HepG2 (cell line): Measurements from ENCODE around the gene CENPC. TPM values are rescaled to one million over a fixed set of nuclear protein-coding genes. Genes with fewer than 3 reads are reported as not detected.

Experiments
- ATAC-seq: fragments of 200-7000 bp; cut with Tn5 transposase; 3 replicates; pipeline ENCODE4 v1.9.1; 2020; ENCODE audit warnings: mild to moderate bottlenecking, moderate library complexity
- BruUV-seq: library from RNA; stranded (reverse); fragments of 400-500 nt; replicated peaks from 2 replicates; lab custom pipeline; 2021; lab: Mats Ljungman, UMichigan
- CTCF ChIA-PET: fragments of 300-600 bp; formaldehyde crosslinking; extraction: SDS; loops from one replicate; lab custom pipeline; 2021; ENCODE audit warnings: low total read pairs, inconsistent platforms, low intra/inter-chr PET ratio; lab: Yijun Ruan, JAX
- POLR2A ChIA-PET: fragments of 350-600 bp; sonication (Branson Sonifier 250); formaldehyde crosslinking; loops from one replicate; lab custom pipeline; 2020; ENCODE audit warnings: antibody characterized with exemption, inconsistent platforms; lab: Yijun Ruan, JAX
- DNase-seq: peaks from one replicate; pipeline ENCODE4 v3.0.0-alpha.2; 2015; ENCODE audit warnings: low spot score
- FAIRE-seq: peaks from 3 replicates; lab custom pipeline; 2011; peaks lifted over from hg19 to GRCh38; lab: Jason Lieb, UNC
- H2AFZ ChIP-seq: one replicate; pipeline ENCODE4 v1.6.1; 2011; ENCODE audit warnings: low read length, inconsistent platforms
- H3K27ac ChIP-seq: fragments of 300-600 bp; 3 replicates; pipeline ENCODE4 v1.8.0; 2011; ENCODE audit warnings: mixed run types, mild to moderate bottlenecking, mixed read lengths, low read length, inconsistent platforms; ENCODE audit not compliant: insufficient read depth; ENCODE audit errors: extremely low read length
- H3K27me3 ChIP-seq, 2 experiments: fragments of 200-600 bp in 1 of 2; 2 replicates in 1 of 2; 3 replicates in 1 of 2; pipeline versions ENCODE4 v1.6.0 to v1.8.0; 2011; ENCODE audit warnings: low read length in 2 of 2, mild to moderate bottlenecking in 2 of 2, moderate library complexity in 2 of 2, inconsistent platforms in 1 of 2; ENCODE audit not compliant: insufficient read depth in 2 of 2, control insufficient read depth in 1 of 2
- H3K36me3 ChIP-seq, 2 experiments: fragments of 200-600 bp in 1 of 2; replicated peaks in 1 of 2; 2 replicates in 1 of 2; 3 replicates in 1 of 2; pipeline versions ENCODE4 v1.5.1 to v1.8.0; 2011; ENCODE audit warnings: low read length in 2 of 2, inconsistent platforms in 1 of 2; ENCODE audit not compliant: insufficient read depth in 2 of 2, control insufficient read depth in 1 of 2
- H3K4me1 ChIP-seq: 2 replicates; pipeline ENCODE4 v1.5.1; 2012; ENCODE audit warnings: low read length, inconsistent platforms; ENCODE audit not compliant: insufficient read depth
- H3K4me2 ChIP-seq: 2 replicates; pipeline ENCODE4 v1.6.0; 2011; ENCODE audit warnings: low read depth, low read length, inconsistent platforms
- H3K4me3 ChIP-seq, 3 experiments: fragments of 200-600 bp in 1 of 3; sonication (generic), shearing (Covaris generic) in 1 of 3; replicated peaks in 1 of 3; 2 replicates each; pipeline ENCODE4 v1.5.1; 2011 to 2016; ENCODE audit warnings: low read length in 3 of 3, inconsistent platforms in 2 of 3, low read depth in 2 of 3, mild to moderate bottlenecking in 2 of 3, control low read depth in 1 of 3, mixed read lengths in 1 of 3; ENCODE audit not compliant: insufficient read depth in 1 of 3
- H3K79me2 ChIP-seq: one replicate; pipeline ENCODE4 v1.6.1; 2011; ENCODE audit warnings: low read length, inconsistent platforms; ENCODE audit not compliant: insufficient read depth
- H3K9ac ChIP-seq: 2 replicates; pipeline ENCODE4 v1.6.0; 2011; ENCODE audit warnings: mild to moderate bottlenecking, low read depth, low read length, inconsistent platforms; ENCODE audit not compliant: insufficient read depth
- H3K9me3 ChIP-seq: 2 replicates; pipeline ENCODE4 v1.5.1; 2012; ENCODE audit warnings: mild to moderate bottlenecking, low read length
- H4K20me1 ChIP-seq: 2 replicates; pipeline ENCODE4 v1.6.0; 2011; ENCODE audit warnings: inconsistent platforms, mild to moderate bottlenecking, low read length, moderate library complexity; ENCODE audit not compliant: insufficient read depth
- KDM6A ChIP-seq: IDR thresholded peaks from 2 replicates; pipeline ENCODE4 v1.6.1; 2016; ENCODE audit warnings: low read depth
- KLF15 ChIP-seq: sonication (generic); formaldehyde crosslinking; IDR thresholded peaks from 2 replicates; pipeline ENCODE4 v1.8.1; 2023; ENCODE audit warnings: borderline replicate concordance, mild to moderate bottlenecking, inconsistent platforms, missing genetic modification reagents, mixed read lengths
- KMT2B ChIP-seq: IDR thresholded peaks from 2 replicates; pipeline ENCODE4 v1.6.1; 2016; ENCODE audit warnings: missing genetic modification reagents, missing compliant biosample characterization
- PPARG ChIP-seq: conservative IDR thresholded peaks from 2 replicates; pipeline ENCODE4 v1.6.1; 2016; ENCODE audit warnings: missing biosample characterization, missing genetic modification reagents
- TCF7L2 ChIP-seq: IDR thresholded peaks from 2 replicates; pipeline ENCODE4 v1.6.1; 2011; ENCODE audit warnings: mild to moderate bottlenecking, low read depth, low read length, moderate library complexity
- UBTF ChIP-seq: sonication (generic); formaldehyde crosslinking; IDR thresholded peaks from 2 replicates; pipeline ENCODE4 v1.4.0; 2020; ENCODE audit warnings: mild to moderate bottlenecking, missing genetic modification reagents
- ZEB1 ChIP-seq: IDR thresholded peaks from 2 replicates; pipeline ENCODE4 v1.6.1; 2012; ENCODE audit warnings: mild to moderate bottlenecking, low read depth, inconsistent platforms; ENCODE audit not compliant: insufficient replicate concordance
- ZNF510 ChIP-seq: sonication (generic); formaldehyde crosslinking; IDR thresholded peaks from 2 replicates; pipeline ENCODE4 v1.4.0; 2020; ENCODE audit warnings: low read depth, mild to moderate bottlenecking, missing genetic modification reagents
- WGBS: methylation state at CpG from one replicate; pipeline ENCODE4 v1.1.6; 2017; ENCODE audit warnings: low lambda C conversion rate; 5-methylcytosine and 5-hydroxymethylcytosine counted together
- in situ Hi-C: cut with HindIII; loops from 2 replicates; pipeline ENCODE4 v1.10.0; 2017; ENCODE audit warnings: low pct_unique_long_range_greater_than_20kb; ENCODE audit not compliant: extremely low pct_ligation_motif_present
- intact Hi-C: fragments of 100-400 bp; cut with micrococcal nuclease; formaldehyde crosslinking; loops from one replicate; pipeline ENCODE4 v1.10.0; 2022; ENCODE audit not compliant: unreplicated experiment
- polyA plus RNA-seq, 8 experiments: library from polyadenylated mRNA; depleted of rRNA in 3 of 8; stranded (reverse) in 7 of 8; unstranded in 1 of 8; fragments of >200 nt; fragmentation: Illumina TruSeq in 4 of 8; extraction: Trizol in 4 of 8; gene quantifications; 2 replicates each; pipeline versions ENCODE4 v1.2.1 to v1.2.3, GENCODE V29; 2011 to 2016; ENCODE audit warnings: low read depth in 4 of 8, missing spikeins in 1 of 8, mixed read lengths in 1 of 8; ENCODE audit not compliant: insufficient read depth in 1 of 8
- total RNA-seq, 5 experiments: library from RNA; depleted of rRNA; stranded (reverse); fragments of >200 nt; fragmentation: Illumina TruSeq; extraction: Trizol; gene quantifications; 2 replicates each; pipeline ENCODE4 v1.2.3, GENCODE V29; 2016; ENCODE audit warnings: low read depth in 1 of 5

Gene CENPC
- total and polyA plus RNA-seq, 2 of the 13 experiments (the other 11 are each of a cell fraction or from before 2014, with no cell fraction given): 4.7 to 16.4 TPM

GRCh38 chr4:67520141-67520540 is 25.2 kb downstream of the CENPC start (continued):
- TF ChIP-seq TCF7L2 (no peak), ZNF510 (CRISPR knock-in tag) (no peak), PPARG (no peak)

GRCh38 chr4:67512501-67512900 is 32.8 kb downstream of the CENPC start:
- TF ChIP-seq KLF15 (no peak), ZEB1 (no peak), KMT2B (CRISPR knock-in tag) (no peak), KDM6A (CRISPR knock-in tag) (no peak), UBTF (no peak)
- Histone ChIP-seq H4K20me1 (no peaks in the 10 kb centered on the region), H2AFZ (no peak overlapping the region), H3K4me3 (no peak overlapping the region), H3K4me2 (no peak overlapping the region), H3K4me1 (no peaks in the 10 kb centered on the region), H3K9ac (no peak overlapping the region), H3K9me3 (no peaks in the 10 kb centered on the region), H3K27ac (no peak overlapping the region), H3K79me2 (no peaks in the 10 kb centered on the region), H3K36me3 (peaks cover 4 to 39% of the 10 kb centered on the region in 2 experiments), H3K27me3 (no peaks in the 10 kb centered on the region)
- WGBS: 97% methylated on average over 3 of the region's 3 CpGs
- in situ Hi-C loops (no loop called here), intact Hi-C loops (no loop called here)
- DNase-seq (no peak), FAIRE-seq (no peak), ATAC-seq (no peak)
- BruUV-seq: no TSS peak
- POLR2A ChIA-PET: no interaction called here
- CTCF ChIA-PET: no interaction called here
